BJ (cell line): ENCODE data around the gene POU2F1. TPM values are rescaled to one million over a fixed set of nuclear protein-coding genes. Genes with fewer than 3 reads are reported as not detected.

Source experiments
- CTCF ChIA-PET: fragments of 350-600 bp; formaldehyde crosslinking; extraction: SDS; loops from one replicate; lab custom pipeline; 2021; ENCODE audit warnings: antibody characterized with exemption, inconsistent platforms; lab: Yijun Ruan, JAX
- POLR2A ChIA-PET: fragments of 300-600 bp; sonication (Branson Sonifier 250); formaldehyde crosslinking; extraction: SDS; loops from one replicate; lab custom pipeline; 2021; ENCODE audit warnings: antibody characterized with exemption; lab: Charles Lee
- DNase-seq: peaks from one replicate; pipeline ENCODE4 v3.0.0-alpha.2; 2011; ENCODE audit warnings: low read depth
- H3K27me3 ChIP-seq: 2 replicates; pipeline ENCODE4 v1.6.0; 2011; ENCODE audit warnings: low read length; ENCODE audit not compliant: control insufficient read depth, insufficient read depth
- H3K36me3 ChIP-seq: 2 replicates; pipeline ENCODE4 v1.5.1; 2011; ENCODE audit warnings: low read length; ENCODE audit not compliant: control insufficient read depth, insufficient read depth
- H3K4me3 ChIP-seq: 2 replicates; pipeline ENCODE4 v1.5.1; 2011; ENCODE audit warnings: low read depth, mild to moderate bottlenecking, control low read depth, low read length
- CTCF ChIP-seq: IDR thresholded peaks from 2 replicates; pipeline ENCODE4 v1.5.1; 2011; ENCODE audit warnings: low read depth, mild to moderate bottlenecking, control low read depth, inconsistent platforms, low read length, moderate library complexity; ENCODE audit not compliant: insufficient read depth
- polyA plus RNA-seq: library from polyadenylated mRNA; depleted of rRNA; stranded (reverse); fragments of >200 nt; gene quantifications from 2 replicates; pipeline ENCODE4 v1.2.3, GENCODE V29; 2011

The POU2F1 gene
- polyA plus RNA-seq, 1 experiment: 4.6 TPM

GRCh38 chr1:167457936-167458584 lies 237.4 kb downstream of the POU2F1 start:
- ChIA-PET CTCF (no interaction called here), POLR2A (no interaction called here)
- Histone ChIP-seq H3K27me3 (peaks cover 7% of the 10 kb centered on the region), H3K4me3 (no peak overlapping the region), H3K36me3 (no peaks in the 10 kb centered on the region)
- no peak for DNase-seq
- no peak for TF ChIP-seq CTCF

GRCh38 chr1:167460836-167461235 lies 240.2 kb downstream of the POU2F1 start:
- no peak overlapping the region for H3K4me3 ChIP-seq
- no peak for TF ChIP-seq CTCF
- no peaks in the 10 kb centered on the region for H3K36me3 ChIP-seq
- CTCF ChIA-PET: no interaction called here
- peaks cover 14% of the 10 kb centered on the region for H3K27me3 ChIP-seq
- POLR2A ChIA-PET: no interaction called here
- DNase-seq: no peak

GRCh38 chr1:167462341-167462740 lies 241.7 kb downstream of the POU2F1 start:
- no peaks in the 10 kb centered on the region for H3K36me3 ChIP-seq
- ChIA-PET POLR2A (no interaction called here), CTCF (no interaction called here)

GRCh38 chr1:167463080-167463479 lies 242.4 kb downstream of the POU2F1 start:
- peaks cover 10% of the 10 kb centered on the region for H3K27me3 ChIP-seq
- TF ChIP-seq CTCF: no peak
- no peaks in the 10 kb centered on the region for H3K36me3 ChIP-seq
- H3K4me3 ChIP-seq: no peak overlapping the region
- DNase-seq: no peak
- CTCF ChIA-PET: no interaction called here
- POLR2A ChIA-PET: no interaction called here

More at GRCh38 chr1:167462341-167462740, 241.7 kb downstream of the POU2F1 start:
- Histone ChIP-seq H3K27me3 (peaks cover 11% of the 10 kb centered on the region), H3K4me3 (no peak overlapping the region)
- TF ChIP-seq CTCF: no peak
- DNase-seq: no peak

GRCh38 chr1:167463875-167464575 lies 243.3 kb downstream of the POU2F1 start:
- no peak for DNase-seq
- Histone ChIP-seq H3K36me3 (no peaks in the 10 kb centered on the region), H3K27me3 (peaks cover 10% of the 10 kb centered on the region), H3K4me3 (no peak overlapping the region)
- CTCF ChIA-PET: interaction anchor here (1.2 kb wide), 1 partner anchor 92 kb away, joined by 3 read pairs; no protein-coding TSS in a partner anchor
- POLR2A ChIA-PET: no interaction called here
- no peak for TF ChIP-seq CTCF
